Effector memory CD4-positive, alpha-beta T cell (primary cell): ENCODE results near the gene GPATCH8.
A peak's percentile ranks its signal among the peaks of the same experiment; 100 is the strongest.

Experiments
- DNase-seq, 3 donors: peaks; one replicate each; pipeline ENCODE4 v3.0.0-alpha.2; 2020
- H3K27ac ChIP-seq: 2 replicates; pipeline ENCODE4 v1.7.0; 2013; ENCODE audit warnings: mild to moderate bottlenecking, low read length, moderate library complexity; ENCODE audit not compliant: insufficient read depth, poor library complexity, severe bottlenecking
- H3K27me3 ChIP-seq: replicated peaks from 2 replicates; pipeline ENCODE4 v1.7.0; 2013; ENCODE audit warnings: mild to moderate bottlenecking, low read length; ENCODE audit not compliant: insufficient read depth, control insufficient read depth, poor library complexity, severe bottlenecking
- H3K36me3 ChIP-seq: 2 replicates; pipeline ENCODE4 v1.7.0; 2013; ENCODE audit warnings: mild to moderate bottlenecking, low read length, moderate library complexity; ENCODE audit not compliant: control insufficient read depth, insufficient read depth
- H3K4me1 ChIP-seq: 2 replicates; pipeline ENCODE4 v1.7.0; 2013; ENCODE audit warnings: low read length, mild to moderate bottlenecking; ENCODE audit not compliant: control insufficient read depth, insufficient read depth, poor library complexity, severe bottlenecking
- H3K4me3 ChIP-seq: 2 replicates; pipeline ENCODE4 v1.7.0; 2013; ENCODE audit warnings: low read length, low read depth, mild to moderate bottlenecking; ENCODE audit not compliant: insufficient read depth, poor library complexity, severe bottlenecking
- H3K9me3 ChIP-seq: 2 replicates; pipeline ENCODE4 v1.7.0; 2013; ENCODE audit warnings: mild to moderate bottlenecking, low read length, moderate library complexity; ENCODE audit not compliant: control insufficient read depth

GPATCH8 gene

GRCh38 chr17:44359006-44359405 lies 144.2 kb downstream of the GPATCH8 start:
- Histone ChIP-seq H3K27ac (no peak overlapping the region), H3K9me3 (no peaks in the 10 kb centered on the region), H3K36me3 (no peaks in the 10 kb centered on the region), H3K4me3 (no peak overlapping the region), H3K27me3 (peaks cover 11% of the 10 kb centered on the region), H3K4me1 (peaks cover 5% of the 10 kb centered on the region)
- no peak for DNase-seq

GRCh38 chr17:44358066-44358465 lies 145.1 kb downstream of the GPATCH8 start:
- H3K36me3 ChIP-seq: no peaks in the 10 kb centered on the region
- peaks cover 11% of the 10 kb centered on the region for H3K27me3 ChIP-seq
- H3K27ac ChIP-seq: no peak overlapping the region
- DNase-seq: no peak
- no peak overlapping the region for H3K4me3 ChIP-seq
- no peaks in the 10 kb centered on the region for H3K9me3 ChIP-seq
- peaks cover 4% of the 10 kb centered on the region for H3K4me1 ChIP-seq

- Histone ChIP-seq H3K9me3 (no peaks in the 10 kb centered on the region), H3K27me3 (no peaks in the 10 kb centered on the region), H3K4me3 (no peak overlapping the region), H3K4me1 (no peaks in the 10 kb centered on the region), H3K27ac (no peak overlapping the region), H3K36me3 (peaks cover 7% of the 10 kb centered on the region)
- no peak for DNase-seq
These were observed 147.0 kb downstream of the GPATCH8 start for GRCh38 chr17:44356241-44356640.

GRCh38 chr17:44355642-44356099 lies 147.5 kb downstream of the GPATCH8 start:
- Histone ChIP-seq H3K4me1 (no peaks in the 10 kb centered on the region), H3K27ac (no peak overlapping the region), H3K9me3 (no peaks in the 10 kb centered on the region), H3K27me3 (no peaks in the 10 kb centered on the region), H3K36me3 (peaks cover 7% of the 10 kb centered on the region), H3K4me3 (no peak overlapping the region)
- DNase-seq: no peak

- Histone ChIP-seq H3K27ac (no peak overlapping the region), H3K27me3 (no peaks in the 10 kb centered on the region), H3K4me1 (no peaks in the 10 kb centered on the region), H3K36me3 (peaks cover 7% of the 10 kb centered on the region), H3K4me3 (no peak overlapping the region), H3K9me3 (no peaks in the 10 kb centered on the region)
- DNase-seq: peak in 1 of 3 donors; percentile 49
These were observed 148.3 kb downstream of the GPATCH8 start for GRCh38 chr17:44354582-44355561.

GRCh38 chr17:44353672-44354331 lies 149.4 kb downstream of the GPATCH8 start:
- Histone ChIP-seq H3K9me3 (no peaks in the 10 kb centered on the region), H3K27ac (no peak overlapping the region), H3K4me3 (peak overlapping the region; percentile 22), H3K36me3 (peaks cover 7% of the 10 kb centered on the region), H3K27me3 (no peaks in the 10 kb centered on the region), H3K4me1 (no peaks in the 10 kb centered on the region)
- DNase-seq: no peak

- Histone ChIP-seq H3K4me3 (no peak overlapping the region), H3K36me3 (peaks cover 7% of the 10 kb centered on the region)
- DNase-seq: no peak
These were observed 150.2 kb downstream of the GPATCH8 start for GRCh38 chr17:44352828-44353671.

GRCh38 chr17:44351961-44352827 lies 151.0 kb downstream of the GPATCH8 start:
- no peaks in the 10 kb centered on the region for H3K27me3 ChIP-seq
- H3K4me1 ChIP-seq: no peaks in the 10 kb centered on the region
- no peak for DNase-seq
- no peaks in the 10 kb centered on the region for H3K9me3 ChIP-seq
- H3K4me3 ChIP-seq: no peak overlapping the region
- H3K27ac ChIP-seq: no peak overlapping the region
- H3K36me3 ChIP-seq: peaks cover 7% of the 10 kb centered on the region

More at GRCh38 chr17:44352828-44353671, 150.2 kb downstream of the GPATCH8 start:
- Histone ChIP-seq H3K27ac (no peak overlapping the region), H3K27me3 (no peaks in the 10 kb centered on the region), H3K9me3 (no peaks in the 10 kb centered on the region), H3K4me1 (no peaks in the 10 kb centered on the region)

- Histone ChIP-seq H3K36me3 (peaks cover 7% of the 10 kb centered on the region), H3K4me3 (no peak overlapping the region), H3K27me3 (no peaks in the 10 kb centered on the region), H3K4me1 (no peaks in the 10 kb centered on the region), H3K27ac (no peak overlapping the region), H3K9me3 (no peaks in the 10 kb centered on the region)
- DNase-seq: no peak
These were observed 151.7 kb downstream of the GPATCH8 start for GRCh38 chr17:44351464-44351863.
